GM23248 (cell line): ENCODE results near the gene UBE2QL1. TPM values are rescaled to one million over a fixed set of nuclear protein-coding genes. Genes with fewer than 3 reads are reported as not detected.

Source experiments
- DNase-seq: peaks from one replicate; pipeline ENCODE4 v3.0.0-alpha.2; 2015
- H2AFZ ChIP-seq: fragments of 200-600 bp; sonication (generic); 2 replicates; pipeline ENCODE4 v1.6.1; 2016; ENCODE audit warnings: antibody characterized with exemption
- H3F3A ChIP-seq: fragments of 200-600 bp; sonication (generic); 2 replicates; pipeline ENCODE4 v1.6.1; 2016; ENCODE audit warnings: mild to moderate bottlenecking, antibody characterized with exemption, mixed run types; ENCODE audit not compliant: insufficient read depth
- H3K27ac ChIP-seq: fragments of 200-600 bp; sonication (generic); 2 replicates; pipeline ENCODE4 v1.5.1; 2016; ENCODE audit warnings: mild to moderate bottlenecking
- H3K27me3 ChIP-seq: fragments of 200-600 bp; sonication (generic); replicated peaks from 2 replicates; pipeline ENCODE4 v1.6.1; 2016; ENCODE audit warnings: mild to moderate bottlenecking; ENCODE audit not compliant: insufficient read depth
- H3K36me3 ChIP-seq: fragments of 200-600 bp; sonication (generic); 2 replicates; pipeline ENCODE4 v1.6.1; 2016; ENCODE audit warnings: low read depth, mild to moderate bottlenecking
- H3K4me1 ChIP-seq: fragments of 200-600 bp; sonication (generic); 2 replicates; pipeline ENCODE4 v1.6.1; 2016; ENCODE audit warnings: mild to moderate bottlenecking; ENCODE audit not compliant: insufficient read depth
- H3K4me2 ChIP-seq: fragments of 200-600 bp; sonication (generic); one replicate; pipeline ENCODE4 v1.6.1; 2016; ENCODE audit warnings: mild to moderate bottlenecking; ENCODE audit not compliant: unreplicated experiment
- H3K4me3 ChIP-seq: fragments of 200-600 bp; sonication (generic); 2 replicates; pipeline ENCODE4 v1.5.1; 2016; ENCODE audit warnings: mild to moderate bottlenecking
- H3K79me2 ChIP-seq: fragments of 200-600 bp; sonication (generic); 2 replicates; pipeline ENCODE4 v1.6.1; 2016; ENCODE audit warnings: mild to moderate bottlenecking; ENCODE audit not compliant: insufficient read depth
- H3K9ac ChIP-seq: fragments of 200-600 bp; sonication (generic); 2 replicates; pipeline ENCODE4 v1.6.1; 2016; ENCODE audit warnings: mild to moderate bottlenecking
- H3K9me2 ChIP-seq: fragments of 200-600 bp; sonication (generic); 2 replicates; pipeline ENCODE4 v1.6.1; 2016; ENCODE audit warnings: mixed run types, mild to moderate bottlenecking, moderate library complexity; ENCODE audit not compliant: insufficient read depth
- H3K9me3 ChIP-seq: fragments of 200-600 bp; sonication (generic); one replicate; pipeline ENCODE4 v1.6.1; 2017; ENCODE audit warnings: low read depth
- H4K20me1 ChIP-seq: fragments of 200-600 bp; sonication (generic); 2 replicates; pipeline ENCODE4 v1.6.0; 2016; ENCODE audit not compliant: insufficient read depth
- EZH2 ChIP-seq: fragments of 200-600 bp; sonication (generic); IDR thresholded peaks from 2 replicates; pipeline ENCODE4 v1.6.1; 2018; ENCODE audit warnings: antibody characterized with exemption, mild to moderate bottlenecking; ENCODE audit not compliant: insufficient read depth, poor library complexity, severe bottlenecking
- EZH2phosphoT487 ChIP-seq: fragments of 200-600 bp; sonication (generic); IDR thresholded peaks from 2 replicates; pipeline ENCODE4 v1.6.1; 2018; ENCODE audit warnings: antibody characterized with exemption, moderate library complexity, mild to moderate bottlenecking, low read depth; ENCODE audit not compliant: insufficient read depth
- WGBS, 2 experiments: methylation state at CpG; one replicate each; pipeline ENCODE4 v1.1.6; 2015 to 2017; ENCODE audit warnings: low lambda C conversion rate in 2 of 2, low coverage in 1 of 2; ENCODE audit errors: missing lambda C conversion rate in 2 of 2; 5-methylcytosine and 5-hydroxymethylcytosine counted together
- in situ Hi-C: fragments of 300-500 bp; cut with MboI; formaldehyde crosslinking; loops from 2 replicates; pipeline ENCODE4 v1.15.0; 2020
- polyA plus RNA-seq: library from polyadenylated mRNA; unstranded; fragments of >200 nt; fragmentation: Nextera tagmentation; extraction: Ambion mirVana; gene quantifications from 2 replicates; pipeline ENCODE4 v1.2.1, GENCODE V29; 2016
- total RNA-seq: library from RNA; depleted of rRNA; stranded (reverse); fragments of >200 nt; shearing (Covaris generic); gene quantifications from 2 replicates; pipeline ENCODE4 v1.2.3, GENCODE V29; 2014

The UBE2QL1 gene
- total and polyA plus RNA-seq, 2 experiments from 2014 or later, result not detected

GRCh38 chr5:6450319-6450833 is 1.7 kb downstream of the UBE2QL1 start:
- Histone ChIP-seq H3K9me3 (no peaks in the 10 kb centered on the region), H3F3A (no peaks in the 10 kb centered on the region; the same call in 1 of the 2 replicates), H3K27me3 (peaks cover 40% of the 10 kb centered on the region), H3K27ac (no peak overlapping the region), H3K4me3 (no peak overlapping the region), H3K9ac (no peak overlapping the region), H3K79me2 (no peaks in the 10 kb centered on the region), H2AFZ (no peak overlapping the region), H3K4me1 (no peaks in the 10 kb centered on the region), H3K36me3 (no peaks in the 10 kb centered on the region), H3K4me2 (no peak overlapping the region), H4K20me1 (no peaks in the 10 kb centered on the region), H3K9me2 (no peaks in the 10 kb centered on the region)
- in situ Hi-C loops, result no loop called here
- TF ChIP-seq EZH2phosphoT487 (no peak), EZH2 (no peak)
- DNase-seq, result no peak
- WGBS, 2 experiments, result 72 to 74% methylated on average over 9 of the region's 9 CpGs

DNA sequence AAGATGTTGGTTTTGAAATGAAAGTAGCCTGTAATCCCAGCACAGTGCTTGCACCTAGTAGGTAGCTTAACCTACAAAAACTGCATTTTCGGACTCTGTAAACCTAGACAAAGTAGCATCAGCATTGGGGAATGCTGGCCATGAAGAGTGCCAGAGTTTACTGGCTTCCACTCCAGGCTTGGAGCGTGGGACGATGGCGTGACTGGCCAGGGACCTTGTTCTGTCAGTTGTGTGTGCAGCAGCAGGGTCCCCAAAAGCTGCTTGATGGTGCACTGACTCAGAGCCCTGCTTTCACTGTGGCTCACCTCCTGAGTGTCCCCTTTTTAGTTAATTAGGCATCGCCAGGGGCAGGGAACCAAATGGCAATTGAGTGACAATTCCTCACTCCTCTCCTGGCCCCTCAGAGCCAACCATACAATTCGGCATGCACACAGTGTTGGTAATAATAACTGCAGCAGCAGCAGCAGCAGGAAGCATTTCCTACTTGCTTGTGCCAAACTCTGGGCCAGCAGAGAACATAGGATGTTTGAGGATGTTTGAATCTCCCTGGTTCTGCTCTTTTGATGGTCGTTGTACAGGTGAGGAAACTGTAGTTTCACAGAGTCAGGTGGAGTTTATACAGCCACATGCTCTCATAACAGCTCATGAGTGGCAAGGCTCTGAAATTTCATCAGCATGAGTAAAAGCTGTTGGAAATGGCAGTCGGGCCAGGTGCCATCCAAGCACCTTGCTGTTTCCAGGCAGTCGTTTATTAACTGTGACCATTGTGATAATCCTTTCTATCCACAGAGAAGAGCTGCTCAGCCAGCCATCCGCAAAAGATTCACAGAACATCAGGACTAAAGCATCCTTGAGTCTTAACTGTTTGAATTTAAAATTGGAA is 4.2 kb downstream of the UBE2QL1 start:
- Histone ChIP-seq H3K4me1 (no peaks in the 10 kb centered on the region), H3K4me2 (no peak overlapping the region), H3K27ac (no peak overlapping the region), H4K20me1 (no peaks in the 10 kb centered on the region), H2AFZ (no peak overlapping the region), H3K9me2 (no peaks in the 10 kb centered on the region), H3K9me3 (no peaks in the 10 kb centered on the region), H3K27me3 (peaks cover 44% of the 10 kb centered on the region), H3K79me2 (no peaks in the 10 kb centered on the region), H3F3A (no peaks in the 10 kb centered on the region; the same call in 1 of the 2 replicates), H3K4me3 (no peak overlapping the region), H3K9ac (no peak overlapping the region), H3K36me3 (no peaks in the 10 kb centered on the region)
- no peak for DNase-seq
- WGBS, 2 experiments, result 31 to 32% methylated on average over 10 of the region's 10 CpGs
- in situ Hi-C loops, result no loop called here
- TF ChIP-seq EZH2 (no peak), EZH2phosphoT487 (no peak)

- WGBS, 2 experiments, result 9 to 19% methylated on average over 2 of the region's 2 CpGs
- no peak overlapping the region for H3K27ac ChIP-seq
These were observed 5.4 kb downstream of the UBE2QL1 start for GRCh38 chr5:6453937-6454560.

GRCh38 chr5:6454628-6455053 is 6.0 kb downstream of the UBE2QL1 start:
- Histone ChIP-seq H3K9ac (no peak overlapping the region), H3K36me3 (no peaks in the 10 kb centered on the region), H3F3A (no peaks in the 10 kb centered on the region), H3K4me3 (no peak overlapping the region), H4K20me1 (no peaks in the 10 kb centered on the region), H2AFZ (no peak overlapping the region), H3K4me2 (no peak overlapping the region), H3K9me2 (no peaks in the 10 kb centered on the region), H3K4me1 (no peaks in the 10 kb centered on the region), H3K79me2 (no peaks in the 10 kb centered on the region), H3K27ac (no peak overlapping the region), H3K9me3 (no peaks in the 10 kb centered on the region), H3K27me3 (peaks cover 35% of the 10 kb centered on the region)
- 48 to 52% methylated on average over 12 of the region's 12 CpGs for WGBS, 2 experiments
- in situ Hi-C loops, result no loop called here
- TF ChIP-seq EZH2 (no peak), EZH2phosphoT487 (no peak)
- DNase-seq, result no peak

More at GRCh38 chr5:6453937-6454560, 5.4 kb downstream of the UBE2QL1 start:
- Histone ChIP-seq H3K79me2 (no peaks in the 10 kb centered on the region), H3K36me3 (no peaks in the 10 kb centered on the region), H3K4me1 (no peaks in the 10 kb centered on the region), H2AFZ (no peak overlapping the region), H3K4me3 (no peak overlapping the region), H3K27me3 (peaks cover 40% of the 10 kb centered on the region), H4K20me1 (no peaks in the 10 kb centered on the region), H3F3A (no peaks in the 10 kb centered on the region), H3K4me2 (no peak overlapping the region), H3K9me2 (no peaks in the 10 kb centered on the region), H3K9me3 (no peaks in the 10 kb centered on the region), H3K9ac (no peak overlapping the region)
- DNase-seq, result no peak
- TF ChIP-seq EZH2phosphoT487 (no peak), EZH2 (no peak)
- in situ Hi-C loops, result no loop called here
